HepG2 (cell line): ENCODE results near the gene CASKIN2. TPM values are rescaled to one million over a fixed set of nuclear protein-coding genes. Genes with fewer than 3 reads are reported as not detected.
A peak's percentile ranks its signal among the peaks of the same experiment; 100 is the strongest.

Experiments used
- ARID3A ChIP-seq: IDR thresholded peaks from 2 replicates; pipeline ENCODE4 v1.6.1; 2012; ENCODE audit warnings: low read depth, low read length, improper control_type of control experiment
- FOSL2 ChIP-seq: sonication (generic); formaldehyde crosslinking; IDR thresholded peaks from 2 replicates; pipeline ENCODE4 v1.4.0; 2020; ENCODE audit warnings: missing genetic modification reagents
- HIC2 ChIP-seq: sonication (generic); formaldehyde crosslinking; IDR thresholded peaks from 2 replicates; pipeline ENCODE4 v1.9.0; 2022; ENCODE audit warnings: low read depth, missing genetic modification reagents
- MEIS1 ChIP-seq: sonication (generic); formaldehyde crosslinking; IDR thresholded peaks from 2 replicates; pipeline ENCODE4 v1.9.0; 2021; ENCODE audit warnings: mild to moderate bottlenecking, missing genetic modification reagents, moderate library complexity, borderline replicate concordance
- MIXL1 ChIP-seq: IDR thresholded peaks from 2 replicates; pipeline ENCODE4 v1.6.1; 2016
- REXO4 ChIP-seq: sonication (generic); formaldehyde crosslinking; IDR thresholded peaks from 2 replicates; pipeline ENCODE4 v1.8.0; 2022; ENCODE audit warnings: missing genetic modification reagents, mild to moderate bottlenecking, borderline replicate concordance
- TFAP4 ChIP-seq: sonication (generic); IDR thresholded peaks from 2 replicates; pipeline ENCODE4 v1.6.1; 2016; ENCODE audit warnings: low read depth, borderline replicate concordance
- ZBTB33 ChIP-seq: sonication (generic); formaldehyde crosslinking; IDR thresholded peaks from 2 replicates; pipeline ENCODE4 v1.4.0; 2020; ENCODE audit warnings: missing genetic modification reagents
- ZNF225 ChIP-seq: sonication (generic); formaldehyde crosslinking; IDR thresholded peaks from 2 replicates; pipeline ENCODE4 v1.4.0; 2020; ENCODE audit warnings: mild to moderate bottlenecking, missing genetic modification reagents
- ZNF329 ChIP-seq: sonication (generic); formaldehyde crosslinking; IDR thresholded peaks from 2 replicates; pipeline ENCODE4 v1.9.0; 2021; ENCODE audit warnings: low read depth, mild to moderate bottlenecking, missing genetic modification reagents
- ZNF557 ChIP-seq: sonication (generic); formaldehyde crosslinking; IDR thresholded peaks from 2 replicates; pipeline ENCODE4 v1.4.0; 2020; ENCODE audit warnings: missing genetic modification reagents
- ZNF609 ChIP-seq: sonication (generic); formaldehyde crosslinking; IDR thresholded peaks from 2 replicates; pipeline ENCODE4 v1.4.0; 2020; ENCODE audit warnings: mild to moderate bottlenecking, missing genetic modification reagents, borderline replicate concordance
- polyA plus RNA-seq, 8 experiments: library from polyadenylated mRNA; depleted of rRNA in 3 of 8; stranded (reverse) in 7 of 8; unstranded in 1 of 8; fragments of >200 nt; fragmentation: Illumina TruSeq in 4 of 8; extraction: Trizol in 4 of 8; gene quantifications; 2 replicates each; pipeline versions ENCODE4 v1.2.1 to v1.2.3, GENCODE V29; 2011 to 2016; ENCODE audit warnings: low read depth in 4 of 8, missing spikeins in 1 of 8, mixed read lengths in 1 of 8; ENCODE audit not compliant: insufficient read depth in 1 of 8
- total RNA-seq, 5 experiments: library from RNA; depleted of rRNA; stranded (reverse); fragments of >200 nt; fragmentation: Illumina TruSeq; extraction: Trizol; gene quantifications; 2 replicates each; pipeline ENCODE4 v1.2.3, GENCODE V29; 2016; ENCODE audit warnings: low read depth in 1 of 5

CASKIN2 gene
- total and polyA plus RNA-seq, 2 of the 13 experiments (the other 11 are each of a cell fraction or from before 2014, with no cell fraction given), result 5.2 to 7.8 TPM

- TF ChIP-seq HIC2 (no peak), ZBTB33 (CRISPR knock-in tag) (peak; percentile 87), ZNF225 (CRISPR knock-in tag) (0 out of 2 replicates have a peak, but pooled peaks have one; percentile 12), ZNF329 (CRISPR knock-in tag) (peak; percentile 20; the same call in 1 of the 2 replicates), ARID3A (no peak), MEIS1 (CRISPR knock-in tag) (0 out of 2 replicates have a peak, but pooled peaks have one; percentile 28), MIXL1 (CRISPR knock-in tag) (no peak), FOSL2 (CRISPR knock-in tag) (peak; percentile 72), REXO4 (CRISPR knock-in tag) (no peak), ZNF557 (CRISPR knock-in tag) (no peak), ZNF609 (peak; percentile 38; the same call in 1 of the 2 replicates), TFAP4 (no peak)
Observed at GRCh38 chr17:75526555-75527270, 11.4 kb upstream of the CASKIN2 start (continued).
